Endothelial cell of hepatic sinusoid (primary cell): ENCODE data around the gene PROSER3.
"Not testable (repeated sequence)": the region's sequence is repeated elsewhere in the genome, so short reads cannot be mapped to it uniquely, and the experiment has no call there.

ENCODE experiments used
- in situ Hi-C: cut with HindIII; loops from 2 replicates; pipeline ENCODE4 v1.10.0; 2017; ENCODE audit warnings: low sequenced_read_pairs

The PROSER3 gene

GRCh38 chr19:35789978-35790944 is 32.3 kb downstream of the PROSER3 start:
- in situ Hi-C loops = no loop called here

DNA sequence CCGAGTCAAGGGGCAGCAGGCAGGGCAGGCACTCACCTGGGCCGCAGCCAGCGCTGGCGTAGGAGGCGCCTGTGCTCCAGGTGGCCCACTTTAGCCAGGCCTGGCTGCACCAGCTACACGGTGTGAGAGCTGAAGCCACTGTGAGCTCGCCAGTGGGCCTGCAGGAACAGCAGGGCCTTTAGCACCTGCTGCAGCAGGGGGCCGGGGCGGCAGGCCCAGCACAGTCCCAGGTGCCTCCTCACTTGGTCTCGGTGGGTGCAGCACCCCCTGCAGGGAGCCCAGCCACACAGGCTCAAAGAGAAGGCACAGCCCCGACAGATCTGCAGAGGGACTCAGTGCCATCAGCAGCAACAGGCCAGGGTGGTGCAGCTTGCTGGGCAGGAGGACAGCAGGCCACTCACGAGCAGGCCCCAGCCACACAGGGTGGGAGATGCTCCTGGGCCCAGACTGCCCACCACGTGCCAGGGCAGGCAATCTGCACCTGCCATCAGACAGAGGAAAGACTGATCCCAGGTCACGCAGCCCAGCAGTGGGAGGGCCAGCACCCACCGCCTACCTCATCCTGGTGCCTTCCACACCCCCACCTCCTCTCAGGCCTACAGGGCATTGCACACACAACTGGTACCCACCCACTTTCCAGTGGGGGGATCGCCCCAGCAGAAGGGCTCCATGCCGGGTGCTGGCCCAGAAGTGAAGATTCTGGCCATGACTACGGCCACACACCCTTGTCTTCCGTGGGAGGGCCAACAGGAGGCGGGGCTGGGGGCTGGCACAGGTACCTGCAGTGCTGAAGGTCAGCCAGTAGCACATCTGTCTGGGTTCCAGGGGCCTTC is 33.2 kb downstream of the PROSER3 start:
- in situ Hi-C loops = no loop called here

- in situ Hi-C loops = no loop called here
Measured at GRCh38 chr19:35791814-35792279, 33.9 kb downstream of the PROSER3 start.

DNA sequence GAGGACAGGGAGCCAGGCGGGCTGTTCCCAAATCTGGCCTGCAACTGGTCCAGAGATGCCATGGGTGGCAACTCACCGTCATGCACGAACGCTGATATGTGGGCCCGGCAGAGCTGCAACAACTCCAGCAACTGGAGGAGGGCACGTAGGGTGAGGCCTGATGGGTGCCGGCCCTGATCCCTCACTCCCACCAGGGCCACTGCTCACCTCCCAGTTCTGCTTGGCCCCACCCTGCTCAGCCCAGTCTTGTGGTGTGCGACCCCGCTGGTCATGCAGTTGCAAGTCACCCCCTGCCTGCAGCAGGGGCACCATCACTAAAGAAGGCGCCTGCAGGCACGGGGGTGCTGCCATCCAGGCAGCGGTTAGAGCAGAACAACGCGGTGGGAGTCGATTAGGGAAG is 34.3 kb downstream of the PROSER3 start:
- in situ Hi-C loops = no loop called here

- in situ Hi-C loops = no loop called here
Measured at GRCh38 chr19:35792888-35793287, 34.9 kb downstream of the PROSER3 start.

GRCh38 chr19:35793381-35794165 is 35.6 kb downstream of the PROSER3 start:
- in situ Hi-C loops = no loop called here

DNA sequence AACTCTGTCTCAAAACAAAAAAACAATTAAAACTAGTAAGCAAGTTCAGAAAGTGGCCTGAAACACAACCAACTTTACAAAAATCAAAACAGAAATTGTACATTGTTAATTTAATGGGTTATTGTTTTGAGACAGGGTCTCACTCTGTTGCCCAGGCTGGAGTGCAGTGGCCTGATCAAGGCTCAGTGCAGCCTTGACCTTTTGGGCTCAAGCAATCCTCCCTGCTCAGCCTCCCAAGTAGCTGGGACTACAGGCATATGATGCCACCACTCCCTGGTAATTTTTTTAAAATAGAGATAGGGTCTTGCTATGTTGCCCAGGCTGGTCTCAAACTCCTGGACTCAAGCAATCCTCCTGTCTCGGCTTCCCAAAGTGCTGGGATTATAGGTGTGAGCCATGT is 37.6 kb downstream of the PROSER3 start:
- in situ Hi-C loops = not testable (repeated sequence)

- in situ Hi-C loops = no loop called here
Measured at GRCh38 chr19:35796645-35797542, 38.9 kb downstream of the PROSER3 start.

DNA sequence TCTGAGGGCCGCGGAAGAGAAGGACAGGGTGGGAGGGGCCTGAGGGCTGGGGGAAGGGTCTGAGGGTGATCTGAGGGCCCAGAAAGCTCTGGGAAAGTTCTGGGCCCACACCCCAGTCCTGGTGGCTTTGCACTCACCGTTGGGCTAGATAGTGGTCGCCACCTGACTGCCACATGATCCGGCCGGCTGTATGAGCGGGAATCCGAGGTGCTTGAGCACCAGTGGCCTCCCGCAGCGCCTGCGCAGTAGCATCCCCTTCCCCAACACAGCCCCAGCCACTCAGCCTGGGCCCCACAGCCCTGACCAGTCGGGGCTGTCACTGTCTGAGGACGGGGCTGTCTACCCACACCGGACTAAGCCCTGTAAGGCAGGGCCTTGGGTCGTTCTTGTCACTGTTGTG is 39.7 kb downstream of the PROSER3 start:
- in situ Hi-C loops = no loop called here

DNA sequence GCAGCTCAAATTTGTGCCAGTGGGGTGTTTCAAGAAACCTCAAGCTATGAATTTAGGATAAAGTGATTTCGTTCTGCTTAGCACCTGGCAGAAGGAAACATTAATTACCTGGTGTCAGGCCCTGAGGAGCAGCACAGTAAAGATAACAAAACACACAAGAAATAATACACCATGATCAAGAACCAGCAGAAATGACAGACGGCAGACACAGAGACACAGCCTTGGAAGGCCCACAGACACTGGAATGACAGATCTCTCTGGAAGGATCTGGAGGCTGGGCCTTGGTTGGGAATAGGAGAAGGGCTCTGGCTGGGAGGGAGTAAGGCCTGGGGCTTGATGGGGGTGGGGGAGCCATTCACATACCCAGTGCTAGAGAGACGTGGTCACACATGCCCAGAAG is 43.9 kb downstream of the PROSER3 start:
- in situ Hi-C loops = no loop called here

DNA sequence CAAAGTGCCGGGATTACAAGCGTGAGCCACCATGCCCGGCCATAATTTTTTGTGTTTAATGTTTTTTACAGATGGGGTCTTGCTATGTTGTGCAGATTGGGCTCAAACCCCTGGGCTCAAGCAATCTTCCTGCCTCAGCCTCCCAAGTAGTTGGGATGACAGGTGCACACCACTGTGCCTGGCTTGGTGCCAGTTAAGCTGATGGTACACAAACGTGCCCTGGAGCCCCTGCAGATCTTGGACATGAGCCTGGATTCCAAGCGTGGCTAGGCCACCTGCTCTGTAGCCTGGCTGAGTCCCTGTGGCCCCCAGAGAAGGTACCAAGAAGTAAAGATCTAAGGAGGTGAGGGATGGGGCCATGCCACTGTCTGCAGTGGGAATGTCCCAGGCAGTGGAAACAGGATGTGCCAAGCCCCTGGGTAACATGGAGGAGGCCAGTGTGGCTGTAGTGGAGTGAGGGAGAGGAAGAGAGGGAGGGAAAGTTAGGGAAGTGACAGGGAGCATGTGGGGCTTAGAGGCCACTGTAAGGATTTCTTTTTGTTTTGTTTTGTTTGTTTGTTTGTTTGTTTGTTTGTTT is 47.6 kb downstream of the PROSER3 start:
- in situ Hi-C loops = no loop called here

DNA sequence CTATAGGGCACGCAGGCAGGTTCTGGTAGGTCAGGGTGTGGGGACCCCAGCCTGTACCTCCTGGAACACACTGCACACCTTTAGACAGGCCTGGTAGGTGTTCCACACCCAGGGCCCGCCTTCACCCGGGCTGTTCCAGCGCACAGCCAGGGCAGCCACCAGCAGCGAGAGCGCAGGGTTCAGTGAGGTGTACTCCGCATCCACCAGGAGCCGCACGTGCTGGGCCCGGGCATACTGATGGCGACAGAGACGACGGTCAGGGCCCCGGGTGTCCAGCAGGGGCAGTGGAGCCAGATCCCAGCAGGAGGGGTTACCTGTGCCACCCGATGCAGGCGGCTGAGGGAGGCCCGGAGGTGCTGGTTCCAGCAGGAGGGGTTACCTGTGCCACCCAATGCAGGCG is 48.6 kb downstream of the PROSER3 start:
- in situ Hi-C loops = no loop called here

DNA sequence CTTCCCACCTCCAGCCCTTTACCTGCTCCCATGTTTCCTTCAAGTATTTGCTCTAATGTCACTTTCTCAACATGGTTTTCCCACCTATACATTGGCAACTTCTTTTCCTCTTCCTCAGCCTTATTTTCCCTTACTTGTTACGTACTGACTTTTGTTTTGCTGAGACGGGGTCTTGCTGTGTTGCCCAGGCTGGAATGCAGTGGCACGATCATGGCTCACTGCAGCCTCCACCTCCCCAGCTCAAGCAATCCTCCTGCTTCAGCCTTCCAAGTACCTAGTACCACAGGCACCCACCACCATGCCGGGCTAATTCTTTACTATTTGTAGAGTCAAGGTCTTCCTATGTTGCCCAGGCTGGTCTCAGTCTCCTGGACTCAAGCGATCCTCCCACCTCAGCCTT is 49.7 kb downstream of the PROSER3 start:
- in situ Hi-C loops = no loop called here

DNA sequence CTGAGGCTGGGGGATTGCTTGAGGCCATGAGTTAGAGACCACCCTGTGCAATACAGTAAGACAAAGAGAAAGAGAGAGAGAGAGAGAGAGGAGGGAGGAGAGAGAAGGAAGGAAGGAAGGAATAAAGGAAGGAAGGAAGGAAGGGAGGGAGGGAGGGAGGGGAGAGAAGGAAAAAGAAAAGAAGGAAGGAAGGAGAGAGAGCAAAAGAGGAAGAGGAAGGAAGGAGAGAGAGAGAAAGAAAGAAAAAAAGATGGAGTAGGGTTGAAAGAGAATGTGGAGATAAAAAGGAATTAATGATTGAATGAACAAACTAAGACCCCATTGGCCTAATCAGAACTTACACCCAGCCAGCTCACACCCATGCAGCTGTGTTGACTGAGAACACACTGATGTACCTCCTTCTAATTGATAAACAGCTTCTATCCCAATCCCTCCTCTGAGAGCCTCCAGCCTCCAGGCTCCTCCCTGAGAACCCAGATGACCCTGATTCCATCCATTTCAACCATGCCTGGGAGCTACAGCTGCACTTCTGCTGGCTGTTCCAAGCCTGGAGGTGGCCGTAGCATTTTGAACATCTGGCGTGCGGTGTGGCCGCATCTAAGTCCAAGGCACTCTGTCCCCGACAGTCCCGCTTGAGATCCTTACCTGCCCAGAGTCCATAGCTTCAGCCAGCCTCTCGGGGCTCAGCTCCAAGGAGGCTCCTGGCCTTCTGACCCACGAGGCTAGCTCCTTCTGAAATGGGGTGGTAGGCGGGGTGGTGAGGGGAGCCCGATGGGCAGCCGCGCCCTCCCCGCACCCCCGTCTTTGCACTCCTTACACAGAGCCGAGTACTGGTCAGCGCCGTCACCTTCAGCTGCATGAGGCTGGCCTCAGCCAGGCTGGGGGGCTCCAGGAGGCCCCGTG is 53.6 kb downstream of the PROSER3 start:
- in situ Hi-C loops = no loop called here

DNA sequence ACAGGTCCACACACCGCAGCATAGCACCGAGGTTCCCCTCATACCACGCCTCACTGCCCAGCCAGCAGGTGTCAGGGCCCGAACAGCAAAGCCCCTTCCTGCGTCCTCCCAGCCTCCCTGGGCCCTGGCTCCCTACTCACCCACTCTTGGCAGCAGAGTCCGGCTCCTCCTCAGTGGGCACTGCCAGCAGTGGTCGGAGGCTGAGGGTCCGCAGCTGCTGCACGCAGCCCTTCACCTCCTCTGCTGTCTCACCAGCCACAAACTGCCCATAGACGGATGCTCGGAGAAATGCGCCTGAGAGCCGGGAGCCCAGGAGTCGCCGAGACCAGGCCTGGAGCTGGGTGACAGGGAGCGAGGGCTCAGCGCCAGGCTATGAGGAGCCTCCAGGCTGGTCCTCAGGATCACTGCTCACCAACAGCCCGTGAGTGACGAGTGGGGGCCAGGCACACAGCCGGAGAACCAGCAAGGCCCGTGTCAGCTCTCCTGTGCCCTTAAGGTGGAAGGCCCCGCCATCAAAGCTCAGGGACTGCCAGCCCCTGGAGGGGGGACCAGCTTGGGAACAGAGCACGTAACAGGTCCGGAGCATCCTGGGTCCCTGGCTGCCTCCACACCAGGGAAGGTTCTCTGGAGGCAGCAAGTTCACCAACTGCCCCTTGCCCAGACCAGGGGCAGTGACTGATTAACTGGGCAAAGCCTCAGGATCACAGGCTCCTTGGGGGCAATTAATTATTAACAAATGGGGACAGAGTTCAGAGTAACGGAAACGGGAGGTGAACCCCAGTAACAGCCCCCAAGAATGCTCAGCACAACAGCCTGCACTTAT is 54.5 kb downstream of the PROSER3 start, which contains the start of gene PRODH2:
Gene PRODH2, minus strand, starts transcription at position 626 of the 823 bp plus-strand sequence. Its CDS starts 40 bp downstream, at position 586.
- in situ Hi-C loops = no loop called here

DNA sequence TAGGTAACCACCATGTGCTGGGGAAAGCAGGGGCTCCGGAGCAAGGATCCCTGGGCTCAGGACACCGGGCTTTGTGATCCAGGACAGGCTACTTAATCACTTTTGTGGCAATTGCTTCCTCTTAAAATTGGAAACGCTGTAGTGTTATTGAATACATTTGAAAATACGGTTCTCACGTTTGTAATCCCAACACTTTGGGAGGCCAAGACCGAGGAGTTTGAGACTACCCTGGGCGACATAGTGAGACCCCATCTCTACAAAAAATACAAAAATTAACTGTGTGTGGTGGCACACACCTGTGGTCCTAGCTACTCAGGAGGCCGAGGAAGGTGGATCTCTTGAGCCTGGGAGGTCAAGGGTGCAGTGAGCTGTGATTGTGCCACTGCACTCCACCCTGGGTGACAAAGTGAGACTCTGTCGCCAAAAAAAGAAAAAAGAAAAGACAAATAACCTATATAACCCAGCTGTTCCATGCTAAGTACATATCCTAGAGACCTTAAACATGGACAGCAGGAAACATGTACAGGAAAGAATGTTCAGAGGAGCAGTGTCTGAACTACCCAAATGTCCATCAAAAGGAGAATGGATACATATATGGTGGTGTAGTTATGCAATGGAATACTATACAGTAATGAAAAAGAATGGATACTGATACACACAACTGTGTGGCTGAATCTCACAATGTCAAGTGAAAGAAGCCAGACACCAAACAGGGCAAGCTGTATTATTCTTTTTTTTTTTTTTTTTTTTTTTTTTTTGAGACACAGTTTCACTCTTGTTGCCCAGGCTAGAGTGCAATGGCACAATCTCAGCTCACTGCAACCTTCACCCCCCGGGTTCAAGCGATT is 55.3 kb downstream of the PROSER3 start:
- in situ Hi-C loops = no loop called here

- in situ Hi-C loops = no loop called here
Measured at GRCh38 chr19:35816262-35816661, 58.3 kb downstream of the PROSER3 start.
